Vagina (tissue), 2 donors: ENCODE results near the gene C6orf62.

Experiments
- POLR2A ChIP-seq, 2 donors: fragments of 450-650 bp; IDR thresholded peaks; one replicate each; pipeline ENCODE4 v1.6.1; 2017; ENCODE audit warnings: antibody characterized with exemption in 2 of 2, mild to moderate bottlenecking in 2 of 2, moderate library complexity in 2 of 2
- POLR2AphosphoS5 ChIP-seq, 2 donors: sonication (generic); formaldehyde crosslinking; IDR thresholded peaks; one replicate each; pipeline ENCODE4 v1.9.0; 2017; ENCODE audit warnings: antibody characterized with exemption in 2 of 2, mild to moderate bottlenecking in 2 of 2, low read depth in 1 of 2; ENCODE audit not compliant: insufficient read depth in 1 of 2
- TF ChIP-seq, protein P1 (sequence below), 3 experiments: fragments of 450-650 bp in 2 of 3; fragments of 200-600 bp in 1 of 3; sonication (generic) in 1 of 3; IDR thresholded peaks; one replicate each; pipeline ENCODE4 v1.5.1; 2017 to 2019; ENCODE audit warnings: antibody characterized with exemption in 3 of 3, mild to moderate bottlenecking in 2 of 3, moderate library complexity in 2 of 3

DNA sequence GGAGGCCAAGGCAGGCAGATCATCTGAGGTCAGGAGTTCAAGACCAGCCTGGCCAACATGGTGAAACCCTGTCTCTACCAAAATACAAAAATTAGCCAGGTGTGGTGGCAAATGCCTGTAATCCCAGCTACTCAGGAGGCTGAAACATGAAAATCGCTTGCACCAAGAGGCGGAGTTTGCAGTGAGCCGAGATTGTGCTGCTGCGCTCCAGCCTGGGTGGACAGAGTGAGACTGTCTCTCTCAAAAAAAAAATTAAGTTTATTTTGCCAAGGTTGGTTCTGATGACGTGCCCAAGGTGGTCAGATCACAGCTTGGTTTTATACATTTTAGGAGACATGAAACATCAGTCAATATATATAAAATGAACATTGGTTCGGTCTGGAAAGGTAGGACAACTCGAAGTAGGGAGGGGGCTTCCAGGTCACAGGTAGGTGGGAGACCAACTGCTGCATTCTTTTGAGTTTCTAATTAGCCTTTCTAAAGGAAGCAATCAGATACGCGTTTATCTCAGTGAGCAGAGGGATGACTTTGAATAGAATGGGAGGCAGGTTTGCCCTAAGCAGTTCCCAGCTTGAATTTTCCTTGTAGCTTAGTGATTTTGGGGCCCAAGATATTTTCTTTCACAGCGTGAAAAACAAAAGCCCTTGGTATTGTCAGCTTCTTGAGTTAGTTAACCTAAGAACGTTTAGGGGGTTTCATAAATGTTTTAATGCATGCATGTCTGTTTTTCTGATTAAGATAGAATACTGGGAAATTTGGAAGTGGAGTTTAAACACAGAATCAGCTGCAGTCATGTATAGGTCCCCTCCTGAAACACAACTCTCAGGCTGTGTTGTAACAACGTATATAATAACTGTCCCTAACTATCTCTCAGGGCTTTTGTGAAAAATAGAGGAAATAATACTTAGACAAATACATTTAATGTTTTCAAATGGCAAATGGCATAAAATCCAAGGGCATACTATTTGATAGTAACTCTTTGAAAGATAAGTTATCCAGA, 35.4 kb downstream of the C6orf62 start:
- TF ChIP-seq, protein P1, sequence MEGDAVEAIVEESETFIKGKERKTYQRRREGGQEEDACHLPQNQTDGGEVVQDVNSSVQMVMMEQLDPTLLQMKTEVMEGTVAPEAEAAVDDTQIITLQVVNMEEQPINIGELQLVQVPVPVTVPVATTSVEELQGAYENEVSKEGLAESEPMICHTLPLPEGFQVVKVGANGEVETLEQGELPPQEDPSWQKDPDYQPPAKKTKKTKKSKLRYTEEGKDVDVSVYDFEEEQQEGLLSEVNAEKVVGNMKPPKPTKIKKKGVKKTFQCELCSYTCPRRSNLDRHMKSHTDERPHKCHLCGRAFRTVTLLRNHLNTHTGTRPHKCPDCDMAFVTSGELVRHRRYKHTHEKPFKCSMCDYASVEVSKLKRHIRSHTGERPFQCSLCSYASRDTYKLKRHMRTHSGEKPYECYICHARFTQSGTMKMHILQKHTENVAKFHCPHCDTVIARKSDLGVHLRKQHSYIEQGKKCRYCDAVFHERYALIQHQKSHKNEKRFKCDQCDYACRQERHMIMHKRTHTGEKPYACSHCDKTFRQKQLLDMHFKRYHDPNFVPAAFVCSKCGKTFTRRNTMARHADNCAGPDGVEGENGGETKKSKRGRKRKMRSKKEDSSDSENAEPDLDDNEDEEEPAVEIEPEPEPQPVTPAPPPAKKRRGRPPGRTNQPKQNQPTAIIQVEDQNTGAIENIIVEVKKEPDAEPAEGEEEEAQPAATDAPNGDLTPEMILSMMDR (IDR thresholded peaks at IDR 0.05), result no peak
- no peak for TF ChIP-seq POLR2A (IDR thresholded peaks at IDR 0.05)
- TF ChIP-seq POLR2AphosphoS5 (IDR thresholded peaks at IDR 0.05; ENCODE audit: insufficient read depth in 1 of 2, low read depth in 1 of 2), result no peak
